ENCODE data around the gene G2E3. TPM values are rescaled to one million over a fixed set of nuclear protein-coding genes. Genes with fewer than 3 reads are reported as not detected.
"Not testable (repeated sequence)": the region's sequence is repeated elsewhere in the genome, so short reads cannot be mapped to it uniquely, and the experiment has no call there.

The G2E3 gene
- polyA plus RNA-seq, 1 experiment = 7.5 TPM

GRCh38 chr14:30532264-30532663 is 26.7 kb upstream of the G2E3 start:
- ChIA-PET POLR2A (no interaction called here), CTCF (interaction anchor here (0.7 to 0.9 kb wide), 2 partner anchors 157 to 959 kb away, joined by 3 read pairs; no protein-coding TSS in a partner anchor)
- DNase-seq (ENCODE audit: low read depth) = no peak
- no peaks in the 10 kb centered on the region for H3K36me3 ChIP-seq (ENCODE audit: control insufficient read depth, insufficient read depth, low read length)
- no peak for TF ChIP-seq CTCF (IDR thresholded peaks at IDR 0.05; ENCODE audit: insufficient read depth, low read depth, low read length)
- H3K4me3 ChIP-seq (ENCODE audit: low read depth, low read length) = no peak overlapping the region
- peaks cover 2% of the 10 kb centered on the region; the same call in 1 of the 2 replicates for H3K27me3 ChIP-seq (ENCODE audit: control insufficient read depth, insufficient read depth, low read length)

GRCh38 chr14:30533126-30533525 is 25.8 kb upstream of the G2E3 start:
- CTCF ChIA-PET = interaction anchor here (3.0 kb wide), 1 partner anchor 12 kb away, joined by 19 read pairs; no protein-coding TSS in a partner anchor
- no peak for DNase-seq (ENCODE audit: low read depth)
- Histone ChIP-seq H3K4me3 (ENCODE audit: low read depth, low read length) (no peak overlapping the region), H3K36me3 (ENCODE audit: control insufficient read depth, insufficient read depth, low read length) (no peaks in the 10 kb centered on the region), H3K27me3 (ENCODE audit: control insufficient read depth, insufficient read depth, low read length) (peaks cover 2% of the 10 kb centered on the region; the same call in 1 of the 2 replicates)
- POLR2A ChIA-PET = interaction anchor here (0.6 kb wide), 1 partner anchor 17 kb away, joined by 3 read pairs; no protein-coding TSS in a partner anchor
- TF ChIP-seq CTCF (IDR thresholded peaks at IDR 0.05; ENCODE audit: insufficient read depth, low read depth, low read length) = no peak

GRCh38 chr14:30541318-30541717 is 17.6 kb upstream of the G2E3 start:
- POLR2A ChIA-PET = no interaction called here
- Histone ChIP-seq H3K27me3 (ENCODE audit: control insufficient read depth, insufficient read depth, low read length) (no peaks in the 10 kb centered on the region; the same call in 1 of the 2 replicates), H3K4me3 (ENCODE audit: low read depth, low read length) (no peak overlapping the region), H3K36me3 (ENCODE audit: control insufficient read depth, insufficient read depth, low read length) (no peaks in the 10 kb centered on the region)
- TF ChIP-seq CTCF (IDR thresholded peaks at IDR 0.05; ENCODE audit: insufficient read depth, low read depth, low read length) = no peak
- CTCF ChIA-PET = interaction anchor here (1.0 kb wide), 1 partner anchor 12 kb away, joined by 3 read pairs; no protein-coding TSS in a partner anchor
- no peak for DNase-seq (ENCODE audit: low read depth)

GRCh38 chr14:30546735-30547134 is 12.2 kb upstream of the G2E3 start:
- H3K4me3 ChIP-seq (ENCODE audit: low read depth, low read length); H3K27me3 ChIP-seq (ENCODE audit: control insufficient read depth, insufficient read depth, low read length); H3K36me3 ChIP-seq (ENCODE audit: control insufficient read depth, insufficient read depth, low read length); DNase-seq (ENCODE audit: low read depth); CTCF ChIA-PET; POLR2A ChIA-PET: not testable (repeated sequence)

- ChIA-PET POLR2A (no interaction called here), CTCF (no interaction called here)
- DNase-seq (ENCODE audit: low read depth) = no peak
- Histone ChIP-seq H3K27me3 (ENCODE audit: control insufficient read depth, insufficient read depth, low read length) (no peaks in the 10 kb centered on the region), H3K4me3 (ENCODE audit: low read depth, low read length) (no peak overlapping the region), H3K36me3 (ENCODE audit: control insufficient read depth, insufficient read depth, low read length) (no peaks in the 10 kb centered on the region)
- TF ChIP-seq CTCF (IDR thresholded peaks at IDR 0.05; ENCODE audit: insufficient read depth, low read depth, low read length) = no peak
These were observed 11.4 kb upstream of the G2E3 start for GRCh38 chr14:30547388-30548048.

Data from BJ (cell line).